HEK293 (cell line): ENCODE results near the gene RABGGTA.

Source experiments
- CTCF ChIA-PET: fragments of 350-600 bp; formaldehyde crosslinking; extraction: SDS; loops from one replicate; lab custom pipeline; 2021; ENCODE audit warnings: antibody characterized with exemption; lab: Yijun Ruan, JAX
- POLR2A ChIA-PET: fragments of 300-600 bp; formaldehyde crosslinking; extraction: SDS; loops from one replicate; lab custom pipeline; 2020; ENCODE audit warnings: antibody characterized with exemption, inconsistent platforms; lab: Yijun Ruan, JAX
- H3K27ac ChIP-seq: fragments of 200-500 bp; sonication (Bioruptor generic); 2 replicates; pipeline ENCODE4 v1.5.1; 2014; ENCODE audit warnings: low read depth, low read length, control low read depth, inconsistent platforms; ENCODE audit errors: extremely low read depth
- H3K36me3 ChIP-seq, 2 experiments: fragments of 200-500 bp in 1 of 2; sonication (Bioruptor generic) in 1 of 2; 1 replicate in 1 of 2; 2 replicates in 1 of 2; pipeline ENCODE4 v1.5.1; 2014 to 2017; ENCODE audit warnings: inconsistent platforms in 2 of 2, low read length in 2 of 2; ENCODE audit not compliant: control insufficient read depth in 2 of 2, insufficient read depth in 1 of 2
- H3K4me1 ChIP-seq: fragments of 200-500 bp; sonication (Bioruptor generic); 2 replicates; pipeline ENCODE4 v1.5.1; 2014; ENCODE audit warnings: mild to moderate bottlenecking, low read length, inconsistent platforms; ENCODE audit not compliant: control insufficient read depth, insufficient read depth
- H3K4me3 ChIP-seq: 2 replicates; pipeline ENCODE4 v1.5.1; 2011; ENCODE audit warnings: low read depth, mild to moderate bottlenecking, control low read depth, low read length, moderate library complexity
- H3K9me3 ChIP-seq: fragments of 200-500 bp; sonication (Bioruptor generic); 2 replicates; pipeline ENCODE4 v1.5.1; 2014; ENCODE audit warnings: low read depth, low read length, inconsistent platforms; ENCODE audit not compliant: control insufficient read depth, insufficient read depth
- SCRT2 ChIP-seq: fragments of 450-650 bp; formaldehyde crosslinking; IDR thresholded peaks from 2 replicates; pipeline ENCODE4 v1.5.1; 2016; ENCODE audit warnings: missing biosample characterization, missing genetic modification characterization
- SP3 ChIP-seq: fragments of 450-650 bp; formaldehyde crosslinking; IDR thresholded peaks from 2 replicates; pipeline ENCODE4 v1.5.1; 2016; ENCODE audit warnings: missing biosample characterization, missing genetic modification characterization
- ZNF214 ChIP-seq: fragments of 450-650 bp; formaldehyde crosslinking; IDR thresholded peaks from 2 replicates; pipeline ENCODE4 v1.5.1; 2017; ENCODE audit warnings: missing biosample characterization, mild to moderate bottlenecking, missing genetic modification characterization, borderline replicate concordance
- ZNF544 ChIP-seq: fragments of 450-650 bp; formaldehyde crosslinking; IDR thresholded peaks from 2 replicates; pipeline ENCODE4 v1.5.0; 2017; ENCODE audit warnings: missing biosample characterization, missing genetic modification characterization
- ZNF600 ChIP-seq: fragments of 450-650 bp; formaldehyde crosslinking; IDR thresholded peaks from 2 replicates; pipeline ENCODE4 v1.5.1; 2016; ENCODE audit warnings: missing biosample characterization, missing genetic modification characterization
- ZNF623 ChIP-seq: fragments of 450-650 bp; formaldehyde crosslinking; IDR thresholded peaks from 2 replicates; pipeline ENCODE4 v1.5.1; 2016; ENCODE audit warnings: missing biosample characterization, missing genetic modification characterization
- ZNF707 ChIP-seq: fragments of 450-650 bp; formaldehyde crosslinking; IDR thresholded peaks from 2 replicates; pipeline ENCODE4 v1.5.1; 2016; ENCODE audit warnings: missing biosample characterization, missing genetic modification characterization
- ZNF76 ChIP-seq: fragments of 450-650 bp; formaldehyde crosslinking; IDR thresholded peaks from 2 replicates; pipeline ENCODE4; 2016; ENCODE audit warnings: low read depth, missing biosample characterization, missing genetic modification characterization, borderline replicate concordance
- TF ChIP-seq, protein P1 (sequence below): fragments of 450-650 bp; formaldehyde crosslinking; IDR thresholded peaks from 2 replicates; pipeline ENCODE4 v1.5.1; 2016; ENCODE audit warnings: missing biosample characterization, missing genetic modification characterization
- TF ChIP-seq, protein P2 (sequence below): fragments of 450-650 bp; formaldehyde crosslinking; IDR thresholded peaks from 2 replicates; pipeline ENCODE4 v1.5.1; 2016; ENCODE audit warnings: missing biosample characterization, missing genetic modification characterization
- TF ChIP-seq, protein P3 (sequence below): fragments of 450-650 bp; formaldehyde crosslinking; IDR thresholded peaks from 2 replicates; pipeline ENCODE4 v1.5.1; 2016; ENCODE audit warnings: missing biosample characterization, missing genetic modification characterization
- TF ChIP-seq, protein P4 (sequence below): fragments of 450-650 bp; formaldehyde crosslinking; IDR thresholded peaks from 2 replicates; pipeline ENCODE4 v1.5.1; 2017; ENCODE audit warnings: missing biosample characterization, missing genetic modification characterization

The RABGGTA gene

DNA sequence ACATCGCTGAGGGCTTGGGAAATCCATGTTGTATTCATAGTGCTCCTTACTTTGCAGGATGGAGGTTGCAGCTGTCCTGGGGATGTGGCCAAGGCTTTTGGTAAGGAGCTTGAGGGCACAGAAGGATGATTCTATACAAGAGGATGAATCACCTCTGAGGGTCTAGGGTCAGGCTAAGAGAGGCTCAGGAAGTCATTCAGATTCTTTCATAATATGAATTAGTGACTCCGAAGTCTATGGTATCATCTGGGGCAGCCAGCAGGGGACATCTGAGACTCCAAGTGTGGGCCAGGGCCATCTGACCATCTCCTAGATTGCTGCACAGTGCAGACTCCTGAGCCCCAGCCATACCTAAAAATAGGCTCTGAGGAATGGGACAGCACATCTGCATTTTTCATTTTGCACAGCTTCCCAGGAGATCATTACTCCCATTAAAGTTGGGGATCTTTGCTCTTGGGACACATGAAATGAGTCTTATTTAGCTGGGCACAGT, 33.9 kb downstream of the RABGGTA start:
- no peaks in the 10 kb centered on the region for H3K9me3 ChIP-seq
- POLR2A ChIA-PET, result interaction anchor here (0.5 to 1.7 kb wide), 5 partner anchors 9 to 96 kb away, joined by 3 to 6 read pairs (median 4); partner anchors contain the start of genes CHMP4A, EMC9, MDP1 and RABGGTA
- H3K27ac ChIP-seq, result no peak overlapping the region
- peaks cover 7% of the 10 kb centered on the region for H3K4me1 ChIP-seq
- H3K4me3 ChIP-seq, result no peak overlapping the region
- CTCF ChIA-PET, result interaction anchor here (1.3 to 2.9 kb wide), 4 partner anchors 60 to 70 kb away, joined by 5 to 20 read pairs (median 10); partner anchors contain the start of genes CIDEB, DHRS1 and NOP9
- no peak for TF ChIP-seq ZNF214 (tag by site-specific recombination)
- TF ChIP-seq, all 188 proteins: peak for 0
- H3K36me3 ChIP-seq, result peaks cover 13 to 74% of the 10 kb centered on the region in 2 experiments; a peak in 2 of 3 replicates

DNA sequence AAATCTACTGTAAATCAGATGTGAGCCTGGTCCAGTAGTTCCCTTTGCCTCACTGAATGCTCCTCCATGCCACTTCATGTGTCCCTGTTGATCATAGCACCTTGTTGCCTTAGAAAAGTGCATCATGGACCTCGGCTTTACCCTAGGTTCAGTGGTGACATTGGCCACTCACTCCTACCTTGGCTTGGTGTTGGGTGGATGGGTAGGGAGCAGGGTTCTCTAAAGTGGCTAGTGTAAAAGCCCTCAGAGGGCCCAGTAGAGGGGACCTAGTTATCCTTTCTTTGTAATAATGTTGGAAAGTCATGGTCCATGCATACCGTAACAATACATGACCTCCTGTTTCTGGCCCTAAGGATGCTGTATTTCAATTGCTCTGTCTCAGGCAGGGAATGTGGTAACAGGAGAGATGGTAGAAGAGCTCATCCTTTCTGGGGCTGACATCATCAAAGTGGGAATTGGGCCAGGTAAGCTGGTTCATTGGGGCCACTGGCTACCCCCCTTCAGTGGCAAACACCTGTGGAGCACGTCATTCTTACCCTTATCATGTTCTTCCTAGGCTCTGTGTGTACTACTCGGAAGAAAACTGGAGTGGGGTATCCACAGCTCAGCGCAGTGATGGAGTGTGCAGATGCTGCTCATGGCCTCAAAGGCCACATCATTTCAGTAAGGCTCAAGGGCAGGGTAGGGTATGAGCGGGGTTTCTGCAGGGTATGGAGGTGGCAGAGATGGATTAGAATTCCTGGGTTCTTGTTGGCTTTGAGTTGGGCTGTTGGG, 34.5 kb downstream of the RABGGTA start:
- CTCF ChIA-PET, result interaction anchor here (0.5 to 2.9 kb wide), 3 partner anchors 8 to 61 kb away, joined by 3 to 20 read pairs (median 5); no protein-coding TSS in a partner anchor
- peaks cover 13 to 74% of the 10 kb centered on the region in 2 experiments; a peak in 2 of 3 replicates for H3K36me3 ChIP-seq
- H3K27ac ChIP-seq, result no peak overlapping the region
- no peak overlapping the region for H3K4me3 ChIP-seq
- TF ChIP-seq ZNF600 (tag by site-specific recombination) (no peak), SCRT2 (tag by site-specific recombination) (peak; percentile 75)
- POLR2A ChIA-PET, result interaction anchor here (1.4 to 1.7 kb wide), 2 partner anchors 21 to 24 kb away, joined by 4 read pairs; partner anchors contain the start of genes CHMP4A and MDP1
- H3K4me1 ChIP-seq, result peaks cover 7% of the 10 kb centered on the region
- no peaks in the 10 kb centered on the region for H3K9me3 ChIP-seq

DNA sequence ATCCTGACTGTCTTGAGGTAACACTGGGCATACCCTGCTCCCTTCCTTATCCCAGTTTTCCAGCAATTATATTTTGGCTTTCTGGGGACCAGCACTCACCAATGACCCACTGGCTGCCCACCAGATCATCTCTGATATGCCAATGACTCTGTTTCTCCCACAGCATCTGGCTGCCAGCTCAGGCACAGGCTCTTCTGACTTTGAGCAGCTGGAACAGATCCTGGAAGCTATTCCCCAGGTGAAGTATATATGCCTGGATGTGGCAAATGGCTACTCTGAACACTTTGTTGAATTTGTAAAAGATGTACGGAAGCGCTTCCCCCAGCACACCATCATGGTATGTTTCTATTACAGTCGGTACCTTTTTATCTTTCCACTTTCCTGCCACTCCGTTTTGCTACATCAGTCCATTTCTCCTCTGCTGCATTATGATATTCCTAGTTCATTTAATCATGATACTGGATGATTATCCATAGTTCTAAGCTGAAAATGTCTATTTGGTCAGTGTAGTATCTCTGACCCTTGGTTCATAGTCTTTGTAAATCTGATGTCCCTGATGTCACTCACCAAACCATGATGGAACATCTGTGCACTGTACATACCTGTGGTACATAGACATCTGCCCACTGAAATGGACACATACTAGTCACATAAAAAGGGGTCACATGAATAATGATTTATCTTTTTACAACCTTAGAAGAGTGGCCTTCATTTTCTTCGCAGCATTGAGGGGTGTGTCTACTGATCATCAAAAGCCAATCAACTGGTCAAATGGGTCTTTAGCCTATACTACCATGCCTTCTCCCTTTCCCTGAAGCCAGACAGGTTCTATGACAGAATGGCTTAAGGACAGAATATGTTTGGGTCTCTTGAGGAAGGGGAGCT, 35.4 kb downstream of the RABGGTA start:
- ChIA-PET POLR2A (interaction anchor here (1.4 to 1.5 kb wide), 2 partner anchors 23 kb away, joined by 4 to 5 read pairs; partner anchors contain the start of gene CHMP4A), CTCF (interaction anchor here (0.7 to 2.9 kb wide), 3 partner anchors 21 to 97 kb away, joined by 5 to 20 read pairs (median 6); no protein-coding TSS in a partner anchor)

More for the DNA sequence above, 35.4 kb downstream of the RABGGTA start:
- TF ChIP-seq ZNF623 (no peak), ZNF76 (tag by site-specific recombination) (no peak), ZNF707 (tag by site-specific recombination) (no peak), ZNF544 (tag by site-specific recombination) (no peak), SP3 (tag by site-specific recombination) (no peak)
- TF ChIP-seq, protein P1, sequence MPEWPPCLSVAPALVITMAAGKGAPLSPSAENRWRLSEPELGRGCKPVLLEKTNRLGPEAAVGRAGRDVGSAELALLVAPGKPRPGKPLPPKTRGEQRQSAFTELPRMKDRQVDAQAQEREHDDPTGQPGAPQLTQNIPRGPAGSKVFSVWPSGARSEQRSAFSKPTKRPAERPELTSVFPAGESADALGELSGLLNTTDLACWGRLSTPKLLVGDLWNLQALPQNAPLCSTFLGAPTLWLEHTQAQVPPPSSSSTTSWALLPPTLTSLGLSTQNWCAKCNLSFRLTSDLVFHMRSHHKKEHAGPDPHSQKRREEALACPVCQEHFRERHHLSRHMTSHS (tag by site-specific recombination), result no peak
- TF ChIP-seq, protein P2, sequence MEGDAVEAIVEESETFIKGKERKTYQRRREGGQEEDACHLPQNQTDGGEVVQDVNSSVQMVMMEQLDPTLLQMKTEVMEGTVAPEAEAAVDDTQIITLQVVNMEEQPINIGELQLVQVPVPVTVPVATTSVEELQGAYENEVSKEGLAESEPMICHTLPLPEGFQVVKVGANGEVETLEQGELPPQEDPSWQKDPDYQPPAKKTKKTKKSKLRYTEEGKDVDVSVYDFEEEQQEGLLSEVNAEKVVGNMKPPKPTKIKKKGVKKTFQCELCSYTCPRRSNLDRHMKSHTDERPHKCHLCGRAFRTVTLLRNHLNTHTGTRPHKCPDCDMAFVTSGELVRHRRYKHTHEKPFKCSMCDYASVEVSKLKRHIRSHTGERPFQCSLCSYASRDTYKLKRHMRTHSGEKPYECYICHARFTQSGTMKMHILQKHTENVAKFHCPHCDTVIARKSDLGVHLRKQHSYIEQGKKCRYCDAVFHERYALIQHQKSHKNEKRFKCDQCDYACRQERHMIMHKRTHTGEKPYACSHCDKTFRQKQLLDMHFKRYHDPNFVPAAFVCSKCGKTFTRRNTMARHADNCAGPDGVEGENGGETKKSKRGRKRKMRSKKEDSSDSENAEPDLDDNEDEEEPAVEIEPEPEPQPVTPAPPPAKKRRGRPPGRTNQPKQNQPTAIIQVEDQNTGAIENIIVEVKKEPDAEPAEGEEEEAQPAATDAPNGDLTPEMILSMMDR, result no peak
- TF ChIP-seq, protein P3, sequence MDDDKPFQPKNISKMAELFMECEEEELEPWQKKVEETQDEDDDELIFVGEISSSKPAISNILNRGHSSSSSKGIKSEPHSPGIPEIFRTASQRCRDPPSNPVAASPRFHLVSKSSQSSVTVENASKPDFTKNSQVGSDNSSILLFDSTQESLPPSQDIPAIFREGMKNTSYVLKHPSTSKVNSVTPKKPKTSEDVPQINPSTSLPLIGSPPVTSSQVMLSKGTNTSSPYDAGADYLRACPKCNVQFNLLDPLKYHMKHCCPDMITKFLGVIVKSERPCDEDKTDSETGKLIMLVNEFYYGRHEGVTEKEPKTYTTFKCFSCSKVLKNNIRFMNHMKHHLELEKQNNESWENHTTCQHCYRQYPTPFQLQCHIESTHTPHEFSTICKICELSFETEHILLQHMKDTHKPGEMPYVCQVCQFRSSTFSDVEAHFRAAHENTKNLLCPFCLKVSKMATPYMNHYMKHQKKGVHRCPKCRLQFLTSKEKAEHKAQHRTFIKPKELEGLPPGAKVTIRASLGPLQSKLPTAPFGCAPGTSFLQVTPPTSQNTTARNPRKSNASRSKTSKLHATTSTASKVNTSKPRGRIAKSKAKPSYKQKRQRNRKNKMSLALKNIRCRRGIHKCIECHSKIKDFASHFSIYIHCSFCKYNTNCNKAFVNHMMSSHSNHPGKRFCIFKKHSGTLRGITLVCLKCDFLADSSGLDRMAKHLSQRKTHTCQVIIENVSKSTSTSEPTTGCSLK (tag by site-specific recombination), result no peak
- TF ChIP-seq, protein P4, sequence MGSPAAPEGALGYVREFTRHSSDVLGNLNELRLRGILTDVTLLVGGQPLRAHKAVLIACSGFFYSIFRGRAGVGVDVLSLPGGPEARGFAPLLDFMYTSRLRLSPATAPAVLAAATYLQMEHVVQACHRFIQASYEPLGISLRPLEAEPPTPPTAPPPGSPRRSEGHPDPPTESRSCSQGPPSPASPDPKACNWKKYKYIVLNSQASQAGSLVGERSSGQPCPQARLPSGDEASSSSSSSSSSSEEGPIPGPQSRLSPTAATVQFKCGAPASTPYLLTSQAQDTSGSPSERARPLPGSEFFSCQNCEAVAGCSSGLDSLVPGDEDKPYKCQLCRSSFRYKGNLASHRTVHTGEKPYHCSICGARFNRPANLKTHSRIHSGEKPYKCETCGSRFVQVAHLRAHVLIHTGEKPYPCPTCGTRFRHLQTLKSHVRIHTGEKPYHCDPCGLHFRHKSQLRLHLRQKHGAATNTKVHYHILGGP (tag by site-specific recombination), result no peak
- TF ChIP-seq, all 188 proteins: peak for 0
- no peak overlapping the region for H3K4me3 ChIP-seq
- H3K4me1 ChIP-seq, result peaks cover 7% of the 10 kb centered on the region
- no peak overlapping the region for H3K27ac ChIP-seq
- H3K9me3 ChIP-seq, result no peaks in the 10 kb centered on the region
- H3K36me3 ChIP-seq, result peaks cover 13 to 70% of the 10 kb centered on the region in 2 experiments; a peak in 2 of 3 replicates
